Activated CD4-positive, CD25-positive, alpha-beta regulatory T cell treated with anti-CD3 and anti-CD28 coated beads, Interleukin-2, amount 50 U/mL, for 16 hours (primary cell): Measurements from ENCODE around the gene ATG14.
"Not testable (repeated sequence)": the region's sequence is repeated elsewhere in the genome, so short reads cannot be mapped to it uniquely, and the experiment has no call there.

ENCODE experiments used
- DNase-seq: peaks from one replicate; pipeline ENCODE4 v3.0.0-alpha.2; 2020; ENCODE audit warnings: low read depth, low spot score

ATG14 gene

GRCh38 chr14:55433880-55434804 is 22.5 kb upstream of the ATG14 start:
- no peak for DNase-seq

- DNase-seq, result no peak
Measured at GRCh38 chr14:55432628-55433027, 21.0 kb upstream of the ATG14 start.

GRCh38 chr14:55430024-55430690 is 18.5 kb upstream of the ATG14 start:
- DNase-seq, result peak; percentile 16

- no peak for DNase-seq
Measured at GRCh38 chr14:55427439-55427838, 15.8 kb upstream of the ATG14 start.

- DNase-seq, result no peak
Measured at GRCh38 chr14:55426891-55427290, 15.3 kb upstream of the ATG14 start.

GRCh38 chr14:55425091-55425490 is 13.5 kb upstream of the ATG14 start:
- no peak for DNase-seq

- no peak for DNase-seq
Measured at GRCh38 chr14:55423969-55424368, 12.3 kb upstream of the ATG14 start.

GRCh38 chr14:55422338-55422737 is 10.7 kb upstream of the ATG14 start:
- DNase-seq, result not testable (repeated sequence)

- no peak for DNase-seq
Measured at GRCh38 chr14:55419663-55420062, 8.0 kb upstream of the ATG14 start.

- no peak for DNase-seq
Measured at GRCh38 chr14:55418411-55418810, 6.8 kb upstream of the ATG14 start.

GRCh38 chr14:55417955-55418354 is 6.3 kb upstream of the ATG14 start:
- DNase-seq, result no peak

- no peak for DNase-seq
Measured at GRCh38 chr14:55416866-55417265, 5.2 kb upstream of the ATG14 start.

- no peak for DNase-seq
Measured at GRCh38 chr14:55414551-55414950, 2.9 kb upstream of the ATG14 start.

- DNase-seq, result no peak
Measured at GRCh38 chr14:55412676-55413075, 1.0 kb upstream of the ATG14 start.

- no peak for DNase-seq
Measured at GRCh38 chr14:55410876-55411275, 754 bp downstream of the ATG14 start.

GRCh38 chr14:55404173-55404854 is 7.3 kb downstream of the ATG14 start:
- DNase-seq, result no peak

GRCh38 chr14:55401751-55402150 is 9.9 kb downstream of the ATG14 start:
- no peak for DNase-seq

- no peak for DNase-seq
Measured at GRCh38 chr14:55399852-55400251, 11.8 kb downstream of the ATG14 start.

- no peak for DNase-seq
Measured at GRCh38 chr14:55399183-55399582, 12.4 kb downstream of the ATG14 start.

GRCh38 chr14:55398679-55399078 is 13.0 kb downstream of the ATG14 start:
- no peak for DNase-seq

GRCh38 chr14:55389330-55389729 is 22.3 kb downstream of the ATG14 start:
- DNase-seq, result no peak

- no peak for DNase-seq
Measured at GRCh38 chr14:55388160-55388559, 23.5 kb downstream of the ATG14 start.
